Caki2 (cell line): ENCODE measurements around the gene GCK. TPM values are rescaled to one million over a fixed set of nuclear protein-coding genes. Genes with fewer than 3 reads are reported as not detected.

Source experiments
- DNase-seq: peaks from one replicate; pipeline ENCODE4 v3.0.0-alpha.2; 2015; ENCODE audit warnings: low read depth
- in situ Hi-C: cut with HindIII; loops from 2 replicates; pipeline ENCODE4 v1.10.0; 2016; ENCODE audit warnings: low sequenced_read_pairs, low pct_unique_long_range_greater_than_20kb, mixed read lengths
- total RNA-seq: library from RNA; depleted of rRNA; stranded (reverse); fragments of >200 nt; shearing (Covaris generic); gene quantifications from 2 replicates; pipeline ENCODE4 v1.2.3, GENCODE V29; 2014; ENCODE audit warnings: low replicate concordance

The GCK gene
- total RNA-seq, 1 experiment from 2014 or later = not detected

DNA sequence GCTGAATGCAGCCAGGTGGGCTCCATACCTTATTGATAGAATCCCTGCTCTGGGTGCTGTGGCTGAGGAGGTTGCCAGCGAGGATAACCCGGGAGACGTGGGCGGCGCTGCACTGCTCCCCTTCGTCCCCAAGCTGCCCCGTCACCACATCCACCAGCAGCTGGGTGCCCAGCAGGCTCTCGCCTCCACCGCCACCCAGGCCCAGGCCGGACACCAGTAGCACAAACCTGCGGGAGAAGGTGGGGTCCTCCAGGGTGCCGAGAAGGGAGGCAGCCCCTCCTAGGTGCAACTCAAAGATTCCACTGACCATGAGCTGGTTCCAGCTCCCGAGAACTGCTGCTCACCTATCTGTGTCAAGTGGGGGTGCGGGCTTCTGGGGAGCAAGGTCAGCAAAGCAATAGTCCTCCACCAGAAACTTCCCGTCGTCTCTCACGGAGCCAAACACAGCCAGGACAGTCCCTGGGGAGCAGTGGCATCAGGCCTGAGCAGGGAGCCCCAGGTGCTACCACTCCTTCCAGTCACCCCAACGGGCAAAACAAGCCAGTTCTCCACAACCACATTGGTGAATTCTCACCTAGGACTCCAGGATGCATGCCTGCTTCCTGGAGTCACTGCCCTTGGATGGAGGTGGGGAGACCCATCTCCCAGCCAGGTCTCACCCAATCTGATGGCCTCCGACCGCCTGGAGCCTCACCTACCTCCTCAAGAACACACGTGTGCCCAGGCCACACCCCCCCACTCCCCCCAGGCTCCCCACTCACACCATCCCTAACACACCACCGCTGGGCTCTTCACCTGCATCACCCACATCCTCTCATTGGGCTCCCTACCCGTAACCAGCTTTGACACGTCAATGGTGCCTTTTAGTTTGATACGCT lies 72.2 kb downstream of the GCK start:
- DNase-seq = no peak
- in situ Hi-C loops = no loop called here

DNA sequence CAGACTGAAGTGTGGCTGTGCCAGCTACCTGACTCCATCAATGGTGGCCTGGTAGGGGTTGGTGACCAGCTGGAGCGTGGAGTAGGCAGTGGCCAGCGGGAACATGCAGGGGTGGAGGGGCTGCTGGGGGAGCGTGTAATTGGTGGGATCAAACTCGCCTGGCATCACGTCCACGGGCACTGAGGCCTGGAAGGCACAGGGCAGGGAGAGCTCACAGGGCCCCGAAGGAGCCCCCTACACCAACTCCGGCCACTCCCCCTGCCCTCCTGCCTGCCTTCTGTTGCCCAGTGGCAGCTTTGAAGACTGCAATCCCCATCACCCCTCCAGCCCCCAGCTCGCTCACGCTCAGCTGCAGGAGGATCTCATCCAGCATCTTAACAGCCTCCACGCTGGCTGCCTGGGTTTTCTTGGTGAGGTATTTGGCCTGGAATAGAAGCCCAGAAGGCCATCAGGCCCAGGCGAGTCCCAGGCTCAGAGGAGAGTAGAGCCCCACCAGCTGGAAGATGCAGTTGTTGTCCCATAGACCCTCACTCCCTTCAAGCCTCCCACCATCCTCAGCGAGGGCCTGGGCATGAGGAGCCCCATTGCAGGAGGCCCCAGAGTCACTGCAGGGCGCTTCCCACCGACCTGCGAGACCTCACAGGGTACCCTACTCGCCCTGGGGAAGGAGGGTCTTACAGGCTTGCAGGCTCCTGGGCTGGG lies 73.0 kb downstream of the GCK start:
- no peak for DNase-seq
- in situ Hi-C loops = no loop called here

DNA sequence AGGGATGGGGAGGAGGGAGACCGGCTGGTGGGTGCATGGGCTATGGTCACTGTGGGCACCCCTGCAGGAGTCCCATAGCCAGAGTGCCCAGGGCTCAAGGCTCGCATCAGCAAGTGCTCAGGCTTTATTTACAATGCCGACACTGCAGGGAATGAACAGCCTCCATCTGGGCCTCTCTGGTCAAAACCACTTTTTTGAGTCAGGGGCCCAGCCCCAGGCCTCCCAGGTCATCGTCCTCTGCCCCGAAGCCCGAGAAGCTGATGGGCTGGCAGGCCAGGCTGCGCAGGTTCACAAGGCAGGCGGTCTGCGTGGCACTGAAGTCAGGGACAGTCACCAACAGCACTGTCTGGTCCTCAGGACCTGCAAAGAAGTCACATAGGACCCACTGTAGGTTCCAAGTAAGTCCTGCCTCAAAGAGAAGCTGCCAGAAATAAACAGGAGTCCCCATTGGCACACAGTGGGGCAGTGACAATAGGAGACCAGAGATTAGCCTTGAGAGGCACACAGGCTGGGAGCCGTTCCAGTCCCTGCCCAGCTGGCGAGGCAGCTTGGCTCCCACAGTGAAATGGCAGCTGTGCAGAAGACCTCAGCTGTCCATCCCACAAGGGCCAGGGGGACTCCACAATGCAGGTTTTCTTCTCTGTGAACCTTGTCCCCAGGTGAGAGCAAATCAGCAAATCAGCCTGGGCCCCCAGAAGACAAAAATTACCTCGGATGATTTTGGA lies 74.5 kb downstream of the GCK start:
- no peak for DNase-seq
- in situ Hi-C loops = no loop called here

DNA sequence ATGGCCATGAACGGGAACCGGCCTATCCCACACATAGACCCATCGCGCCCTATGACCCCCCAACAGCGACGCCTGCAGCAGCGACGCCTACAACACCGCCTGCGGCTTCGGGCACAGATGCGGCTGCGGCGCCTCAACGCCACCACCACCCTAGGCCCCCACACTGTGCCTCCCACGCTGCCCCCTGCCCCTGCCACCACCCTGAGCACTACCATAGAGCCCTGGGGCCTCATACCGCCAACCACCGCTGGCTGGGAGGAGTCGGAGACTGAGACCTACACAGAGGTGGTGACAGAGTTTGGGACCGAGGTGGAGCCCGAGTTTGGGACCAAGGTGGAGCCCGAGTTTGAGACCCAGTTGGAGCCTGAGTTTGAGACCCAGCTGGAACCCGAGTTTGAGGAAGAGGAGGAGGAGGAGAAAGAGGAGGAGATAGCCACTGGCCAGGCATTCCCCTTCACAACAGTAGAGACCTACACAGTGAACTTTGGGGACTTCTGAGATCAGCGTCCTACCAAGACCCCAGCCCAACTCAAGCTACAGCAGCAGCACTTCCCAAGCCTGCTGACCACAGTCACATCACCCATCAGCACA lies 75.4 kb downstream of the GCK start:
- in situ Hi-C loops = no loop called here
- no peak for DNase-seq

DNA sequence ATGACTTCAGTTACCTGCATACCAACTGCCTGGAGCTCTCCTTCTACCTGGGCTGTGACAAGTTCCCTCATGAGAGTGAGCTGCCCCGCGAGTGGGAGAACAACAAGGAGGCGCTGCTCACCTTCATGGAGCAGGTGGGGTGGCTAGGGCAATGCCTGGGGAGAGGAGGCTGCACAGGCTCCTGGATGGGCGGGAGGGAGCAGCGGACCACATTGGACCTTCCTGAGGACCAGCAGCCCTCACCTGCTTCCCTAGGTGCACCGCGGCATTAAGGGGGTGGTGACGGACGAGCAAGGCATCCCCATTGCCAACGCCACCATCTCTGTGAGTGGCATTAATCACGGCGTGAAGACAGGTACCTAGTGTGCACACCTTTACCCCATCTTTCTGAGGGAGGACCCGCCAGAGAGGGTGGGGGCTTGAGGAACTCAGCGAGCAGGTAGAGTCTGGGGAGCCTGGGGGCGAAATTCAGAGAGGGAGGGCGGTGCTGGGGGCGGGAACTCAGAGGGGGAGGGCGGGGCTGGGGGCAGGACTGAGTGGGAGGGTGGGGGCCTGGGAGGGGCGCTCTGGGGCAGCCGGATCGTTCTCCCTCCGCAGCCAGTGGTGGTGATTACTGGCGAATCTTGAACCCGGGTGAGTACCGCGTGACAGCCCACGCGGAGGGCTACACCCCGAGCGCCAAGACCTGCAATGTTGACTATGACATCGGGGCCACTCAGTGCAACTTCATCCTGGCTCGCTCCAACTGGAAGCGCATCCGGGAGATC lies 76.1 kb downstream of the GCK start:
- DNase-seq = no peak
- in situ Hi-C loops = no loop called here

DNA sequence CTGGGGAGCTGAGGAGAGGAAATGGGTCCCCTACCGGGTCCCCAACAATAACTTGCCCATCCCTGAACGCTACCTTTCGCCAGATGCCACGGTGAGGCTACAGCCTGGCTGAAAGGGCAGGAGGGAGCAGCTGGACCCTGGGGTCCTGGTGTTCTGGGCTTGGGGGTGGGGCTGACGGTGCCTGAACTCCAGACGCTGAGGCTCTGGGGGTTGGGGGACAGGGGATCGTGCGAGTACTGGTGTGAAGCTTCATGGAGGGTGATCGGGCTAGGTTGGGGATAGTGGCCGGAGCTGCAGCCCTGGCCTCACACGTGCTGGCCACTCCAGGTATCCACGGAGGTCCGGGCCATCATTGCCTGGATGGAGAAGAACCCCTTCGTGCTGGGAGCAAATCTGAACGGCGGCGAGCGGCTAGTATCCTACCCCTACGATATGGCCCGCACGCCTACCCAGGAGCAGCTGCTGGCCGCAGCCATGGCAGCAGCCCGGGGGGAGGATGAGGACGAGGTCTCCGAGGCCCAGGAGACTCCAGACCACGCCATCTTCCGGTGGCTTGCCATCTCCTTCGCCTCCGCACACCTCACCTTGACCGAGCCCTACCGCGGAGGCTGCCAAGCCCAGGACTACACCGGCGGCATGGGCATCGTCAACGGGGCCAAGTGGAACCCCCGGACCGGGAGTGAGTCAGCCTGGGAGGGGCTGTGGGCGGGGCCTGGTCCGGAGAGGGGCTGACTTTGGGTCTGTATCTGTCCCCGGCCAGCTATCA lies 76.8 kb downstream of the GCK start:
- in situ Hi-C loops = no loop called here
- DNase-seq = no peak

DNA sequence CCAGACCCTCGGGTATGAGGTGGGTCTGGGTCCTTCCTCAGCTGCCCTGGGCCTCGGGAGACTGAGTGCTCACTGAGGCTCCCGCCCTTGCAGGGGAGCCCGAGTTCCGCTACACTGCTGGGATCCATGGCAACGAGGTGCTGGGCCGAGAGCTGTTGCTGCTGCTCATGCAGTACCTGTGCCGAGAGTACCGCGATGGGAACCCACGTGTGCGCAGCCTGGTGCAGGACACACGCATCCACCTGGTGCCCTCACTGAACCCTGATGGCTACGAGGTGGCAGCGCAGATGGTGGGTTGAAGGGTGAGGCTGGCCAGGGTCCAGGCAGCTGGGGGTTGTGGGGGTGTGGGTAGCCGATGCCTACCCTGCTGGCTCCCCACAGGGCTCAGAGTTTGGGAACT lies 77.5 kb downstream of the GCK start:
- DNase-seq = no peak
- in situ Hi-C loops = no loop called here

DNA sequence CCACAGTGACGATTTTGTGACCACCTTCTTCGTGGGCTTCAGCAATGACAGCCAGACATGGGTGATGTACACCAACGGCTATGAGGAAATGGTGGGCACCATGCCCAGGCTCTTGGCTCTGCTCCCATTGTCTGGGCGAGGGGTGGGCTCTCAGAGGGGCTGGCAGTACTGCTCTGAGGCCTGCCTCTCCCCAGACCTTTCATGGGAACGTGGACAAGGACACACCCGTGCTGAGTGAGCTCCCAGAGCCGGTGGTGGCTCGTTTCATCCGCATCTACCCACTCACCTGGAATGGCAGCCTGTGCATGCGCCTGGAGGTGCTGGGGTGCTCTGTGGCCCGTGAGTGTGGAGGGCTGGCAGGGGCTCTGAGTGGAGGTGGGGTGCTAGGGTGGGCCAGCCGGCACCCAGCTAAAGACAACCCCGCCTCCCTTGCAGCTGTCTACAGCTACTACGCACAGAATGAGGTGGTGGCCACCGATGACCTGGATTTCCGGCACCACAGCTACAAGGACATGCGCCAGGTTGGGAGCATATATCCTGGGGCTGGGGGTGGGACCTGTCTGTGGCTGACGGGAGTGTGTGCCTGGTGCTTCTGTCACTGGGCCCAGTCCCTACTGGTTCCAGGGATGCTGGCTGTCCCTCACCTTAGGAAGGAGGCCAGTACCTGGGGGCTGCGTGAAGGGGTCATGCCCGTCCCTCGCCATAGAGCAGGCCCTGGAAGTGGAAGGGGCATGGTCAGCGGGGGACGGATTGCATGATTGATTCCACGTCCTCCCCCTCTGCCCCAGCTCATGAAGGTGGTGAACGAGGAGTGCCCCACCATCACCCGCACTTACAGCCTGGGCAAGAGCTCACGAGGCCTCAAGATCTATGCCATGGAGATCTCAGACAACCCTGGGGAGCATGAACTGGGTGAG lies 78.3 kb downstream of the GCK start:
- in situ Hi-C loops = no loop called here
- no peak for DNase-seq

DNA sequence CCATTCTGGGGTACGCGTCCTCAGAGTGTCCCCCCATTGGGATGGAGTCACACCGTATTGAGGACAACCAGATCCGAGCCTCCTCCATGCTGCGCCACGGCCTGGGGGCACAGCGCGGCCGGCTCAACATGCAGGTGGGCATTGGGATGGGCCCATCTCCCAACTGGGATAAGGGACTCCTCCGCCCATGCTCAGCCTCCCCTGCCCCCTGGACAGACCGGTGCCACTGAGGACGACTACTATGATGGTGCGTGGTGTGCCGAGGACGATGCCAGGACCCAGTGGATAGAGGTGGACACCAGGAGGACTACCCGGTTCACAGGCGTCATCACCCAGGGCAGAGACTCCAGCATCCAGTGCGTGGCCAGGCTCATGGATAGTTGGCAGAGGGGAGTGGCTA lies 79.2 kb downstream of the GCK start:
- in situ Hi-C loops = no loop called here
- DNase-seq = no peak

DNA sequence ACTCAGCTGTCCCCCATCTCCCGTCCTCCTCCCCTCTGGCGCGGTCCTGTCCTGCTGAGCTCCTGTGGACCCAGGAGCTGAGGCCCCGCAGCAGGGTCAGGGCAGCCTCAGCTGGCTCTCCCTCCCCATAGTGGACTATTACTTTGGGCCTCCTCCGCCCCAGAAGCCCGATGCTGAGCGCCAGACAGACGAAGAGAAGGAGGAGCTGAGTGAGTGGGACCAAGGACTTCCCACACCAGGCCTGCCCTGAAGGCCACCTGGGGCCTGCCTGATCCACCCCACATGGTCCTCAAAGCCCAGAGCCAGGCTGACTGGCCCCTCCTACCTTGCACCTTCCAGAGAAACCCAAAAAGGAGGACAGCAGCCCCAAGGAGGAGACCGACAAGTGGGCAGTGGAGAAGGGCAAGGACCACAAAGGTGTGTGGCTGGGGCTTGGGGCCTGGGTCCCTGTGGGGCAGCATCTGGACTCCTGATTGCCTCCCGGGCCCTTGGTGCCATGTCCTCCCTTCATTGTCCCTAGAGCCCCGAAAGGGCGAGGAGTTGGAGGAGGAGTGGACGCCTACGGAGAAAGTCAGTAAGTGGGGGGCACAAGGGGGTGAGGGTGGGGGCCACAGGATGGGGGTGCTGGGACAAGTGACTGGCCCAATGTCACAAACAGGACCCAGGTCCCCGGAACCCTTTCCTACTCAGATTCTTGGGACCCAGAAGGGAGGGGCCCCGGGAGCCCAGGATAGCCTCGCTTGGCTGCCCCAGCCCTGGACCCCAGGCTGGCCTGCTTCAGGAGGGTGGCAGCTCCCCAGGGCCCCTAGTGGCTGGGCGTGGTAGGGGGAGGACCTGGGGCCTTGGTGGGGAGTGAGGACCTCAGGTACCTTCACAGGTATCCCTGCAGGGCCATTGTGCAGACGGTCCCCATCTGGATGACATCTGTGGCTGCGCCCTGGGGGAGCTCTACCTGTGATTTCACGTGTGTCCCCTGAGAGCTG lies 80.2 kb downstream of the GCK start:
- in situ Hi-C loops = no loop called here

DNA sequence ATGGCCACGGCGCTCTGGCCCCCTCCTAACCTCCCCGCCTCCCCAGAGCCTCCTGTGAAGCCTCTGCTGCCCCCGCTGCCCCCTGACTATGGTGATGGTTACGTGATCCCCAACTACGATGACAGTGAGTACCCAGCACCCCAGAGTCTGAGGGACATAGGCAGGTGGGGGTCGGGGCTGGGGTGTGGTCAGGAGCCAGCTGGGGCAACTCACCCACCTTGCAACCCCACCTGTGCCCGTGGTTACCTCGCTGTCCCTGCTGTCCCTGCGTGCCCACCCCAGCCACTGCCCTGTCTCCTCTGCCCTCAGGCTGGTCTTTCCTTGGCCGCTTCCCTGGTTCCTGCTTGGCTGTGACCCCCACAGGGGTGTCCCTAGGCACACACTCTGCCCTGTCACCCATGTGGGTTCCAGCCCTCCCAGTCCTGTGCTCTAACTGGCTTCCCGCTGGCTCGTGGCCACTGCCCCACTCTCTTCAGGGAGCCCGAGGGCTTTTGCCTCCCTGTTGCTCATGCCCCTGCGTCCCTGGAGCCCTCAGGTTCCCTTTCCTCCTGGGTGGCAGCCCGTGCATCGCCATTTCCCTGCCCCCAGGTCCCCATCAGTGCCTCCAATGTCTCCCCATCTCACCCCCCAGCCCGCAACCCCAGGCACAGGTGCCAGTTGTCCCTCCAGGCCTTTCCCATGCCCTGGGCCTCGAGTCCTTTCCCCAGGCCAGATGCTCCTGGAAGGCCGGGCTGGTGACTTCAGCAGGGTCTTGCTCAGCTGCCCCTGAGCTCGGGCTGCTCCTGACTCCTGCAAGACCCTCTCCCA lies 81.1 kb downstream of the GCK start:
- no peak for DNase-seq
- in situ Hi-C loops = no loop called here

More for the DNA sequence above, 80.2 kb downstream of the GCK start:
- no peak for DNase-seq

DNA sequence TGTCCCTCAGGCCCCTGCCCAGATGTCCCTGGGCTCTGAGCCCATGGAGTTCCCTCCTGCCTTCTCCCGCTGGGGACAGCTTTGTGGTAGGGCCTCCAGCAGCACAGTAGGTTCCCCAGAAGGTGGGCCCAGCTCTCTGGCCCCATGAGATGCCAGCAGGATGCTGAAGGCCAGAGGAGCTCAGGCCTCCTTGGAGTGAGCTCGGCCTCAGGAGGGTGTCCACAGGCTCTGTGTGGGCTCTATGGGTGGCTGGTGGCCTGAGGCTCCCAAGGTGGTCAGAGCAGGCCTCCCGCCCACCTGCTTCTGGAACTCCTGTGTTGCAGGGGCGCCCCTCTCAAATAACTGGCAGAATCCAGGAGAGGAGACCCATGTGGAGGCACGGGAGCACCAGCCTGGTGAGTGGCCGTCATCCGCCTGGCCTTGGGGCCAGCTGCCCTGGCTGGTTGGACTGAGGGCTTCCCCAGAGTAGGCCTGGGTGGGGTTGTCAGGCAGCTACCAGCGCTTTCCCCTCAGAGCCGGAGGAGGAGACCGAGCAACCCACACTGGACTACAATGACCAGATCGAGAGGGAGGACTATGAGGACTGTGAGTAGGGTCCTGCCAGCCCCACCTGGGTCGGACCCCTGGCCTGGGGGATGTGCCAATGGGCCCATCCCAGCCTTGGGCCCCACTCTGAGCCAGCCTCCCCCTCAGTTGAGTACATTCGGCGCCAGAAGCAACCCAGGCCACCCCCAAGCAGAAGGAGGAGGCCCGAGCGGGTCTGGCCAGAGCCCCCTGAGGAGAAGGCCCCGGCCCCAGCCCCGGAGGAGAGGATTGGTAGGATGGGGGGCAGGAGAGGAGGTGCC lies 81.9 kb downstream of the GCK start:
- in situ Hi-C loops = no loop called here
- no peak for DNase-seq

DNA sequence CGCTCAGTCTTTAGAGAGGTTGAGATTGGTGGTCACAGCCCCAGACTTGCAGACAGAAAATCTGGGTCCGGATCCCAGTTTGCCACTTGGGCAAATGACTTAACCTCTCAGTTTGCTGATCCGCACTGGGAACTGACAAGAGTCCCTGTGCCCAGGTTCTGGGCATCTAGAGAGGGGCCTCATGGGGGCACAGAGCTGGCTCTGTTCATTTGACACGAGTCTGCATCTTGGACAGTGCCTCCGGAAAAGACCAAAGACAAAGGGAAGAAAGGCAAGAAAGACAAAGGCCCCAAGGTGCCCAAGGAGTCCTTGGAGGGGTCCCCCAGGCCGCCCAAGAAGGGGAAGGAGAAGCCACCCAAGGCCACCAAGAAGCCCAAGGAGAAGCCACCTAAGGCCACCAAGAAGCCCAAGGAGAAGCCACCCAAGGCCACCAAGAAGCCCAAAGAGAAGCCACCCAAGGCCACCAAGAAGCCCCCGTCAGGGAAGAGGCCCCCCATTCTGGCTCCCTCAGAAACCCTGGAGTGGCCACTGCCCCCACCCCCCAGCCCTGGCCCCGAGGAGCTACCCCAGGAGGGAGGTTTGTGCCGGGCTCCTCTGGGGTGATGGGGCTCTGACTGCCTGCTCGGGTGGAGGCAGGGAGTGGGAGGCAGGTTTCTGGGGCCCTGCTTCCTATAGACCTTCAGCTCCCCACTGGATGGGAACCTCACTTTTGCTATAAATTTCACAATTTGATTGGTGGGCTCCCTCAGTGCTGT lies 82.8 kb downstream of the GCK start:
- no peak for DNase-seq
- in situ Hi-C loops = no loop called here
